ENCODE data around the gene ZNF343. TPM values are rescaled to one million over a fixed set of nuclear protein-coding genes. Genes with fewer than 3 reads are reported as not detected.

The ZNF343 gene
- total RNA-seq, 1 experiment from 2014 or later = 3.4 TPM

- Mint-ChIP-seq H3K27ac (peak overlapping the region in 2 of 3 experiments; percentile 5 to 26; a peak in 1 of 7 replicates), H3K4me1 (peaks cover 23 to 30% of the 10 kb centered on the region in 2 experiments), H3K9me3 (peaks cover 0 to 5% of the 10 kb centered on the region in 2 experiments; a peak in 3 of 5 replicates), H3K27me3 (ENCODE audit: low read depth) (peaks cover 1% of the 10 kb centered on the region; the same call in 1 of the 2 replicates), H3K36me3 (ENCODE audit: insufficient read depth in 1 of 3, low read depth in 3 of 3) (peaks cover 67 to 78% (median 75%) of the 10 kb centered on the region in 3 experiments), H3K4me3 (peak overlapping the region; percentile 71 to 99)
- H3K56ac ChIP-seq (ENCODE audit: insufficient read length, low read depth, low read length) = no peak overlapping the region
- no peak overlapping the region for H2AK5ac ChIP-seq (ENCODE audit: insufficient read length, low read length)
- peaks cover 10% of the 10 kb centered on the region for H3K23me2 ChIP-seq (ENCODE audit: insufficient read length, low read depth, low read length, poor library complexity, severe bottlenecking)
- no peaks in the 10 kb centered on the region for H3K27me3 ChIP-seq (ENCODE audit: insufficient read depth, low read length)
- H3K23ac ChIP-seq (ENCODE audit: insufficient read length, low read depth, low read length) = no peak overlapping the region
- no peak overlapping the region for H3K4me2 ChIP-seq (ENCODE audit: insufficient read depth, insufficient read length, low read length)
- H3K4ac ChIP-seq (ENCODE audit: low read depth, low read length) = no peak overlapping the region
- H3K9me3 ChIP-seq (ENCODE audit: control insufficient read depth, low read depth, low read length) = no peaks in the 10 kb centered on the region
- WGBS (ENCODE audit: extremely low coverage, insufficient read length, low lambda C conversion rate) = no CpG with 5 or more reads among the region's 5 CpGs
- H2BK120ac ChIP-seq (ENCODE audit: low read depth, low read length, poor library complexity, severe bottlenecking) = no peak overlapping the region
- H4K5ac ChIP-seq (ENCODE audit: insufficient read length, low read depth, low read length) = no peak overlapping the region
- DNase-seq = no peak
- TF ChIP-seq, protein P1, sequence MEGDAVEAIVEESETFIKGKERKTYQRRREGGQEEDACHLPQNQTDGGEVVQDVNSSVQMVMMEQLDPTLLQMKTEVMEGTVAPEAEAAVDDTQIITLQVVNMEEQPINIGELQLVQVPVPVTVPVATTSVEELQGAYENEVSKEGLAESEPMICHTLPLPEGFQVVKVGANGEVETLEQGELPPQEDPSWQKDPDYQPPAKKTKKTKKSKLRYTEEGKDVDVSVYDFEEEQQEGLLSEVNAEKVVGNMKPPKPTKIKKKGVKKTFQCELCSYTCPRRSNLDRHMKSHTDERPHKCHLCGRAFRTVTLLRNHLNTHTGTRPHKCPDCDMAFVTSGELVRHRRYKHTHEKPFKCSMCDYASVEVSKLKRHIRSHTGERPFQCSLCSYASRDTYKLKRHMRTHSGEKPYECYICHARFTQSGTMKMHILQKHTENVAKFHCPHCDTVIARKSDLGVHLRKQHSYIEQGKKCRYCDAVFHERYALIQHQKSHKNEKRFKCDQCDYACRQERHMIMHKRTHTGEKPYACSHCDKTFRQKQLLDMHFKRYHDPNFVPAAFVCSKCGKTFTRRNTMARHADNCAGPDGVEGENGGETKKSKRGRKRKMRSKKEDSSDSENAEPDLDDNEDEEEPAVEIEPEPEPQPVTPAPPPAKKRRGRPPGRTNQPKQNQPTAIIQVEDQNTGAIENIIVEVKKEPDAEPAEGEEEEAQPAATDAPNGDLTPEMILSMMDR (conservative IDR thresholded peaks at IDR 0.05) = no peak
- H4K20me1 ChIP-seq (ENCODE audit: control insufficient read depth, insufficient read depth, insufficient read length) = no peaks in the 10 kb centered on the region
- H2AFZ ChIP-seq (ENCODE audit: low read length) = no peak overlapping the region
- no peak overlapping the region for H2BK5ac ChIP-seq (ENCODE audit: insufficient read length, low read length)
- peaks cover 39% of the 10 kb centered on the region for H3K79me2 ChIP-seq (ENCODE audit: insufficient read depth, low read length)
- H2BK15ac ChIP-seq (ENCODE audit: low read depth, low read length) = no peak overlapping the region
- H3K79me1 ChIP-seq (ENCODE audit: insufficient read depth, low read depth, low read length, poor library complexity, severe bottlenecking) = peaks cover 10% of the 10 kb centered on the region
- no peak overlapping the region for H4K91ac ChIP-seq (ENCODE audit: insufficient read length, low read depth, low read length)
- no peak overlapping the region for H3K27ac ChIP-seq (ENCODE audit: insufficient read length, low read depth, low read length)
- H2BK12ac ChIP-seq (ENCODE audit: insufficient read length, low read depth, low read length) = no peak overlapping the region
- no peaks in the 10 kb centered on the region; the same call in 1 of the 2 replicates for H3K4me1 ChIP-seq (ENCODE audit: insufficient read depth, low read length)
- no peak overlapping the region for H3T11ph ChIP-seq (ENCODE audit: low read length)
- no peak overlapping the region for H4K8ac ChIP-seq (replicated peaks; ENCODE audit: insufficient read length, low read depth, low read length)
- H3K14ac ChIP-seq (ENCODE audit: insufficient read depth, low read length) = no peak overlapping the region
- no peak overlapping the region for H3K9ac ChIP-seq (ENCODE audit: extremely low read depth, insufficient read length, low read length)
- H2BK20ac ChIP-seq (ENCODE audit: low read depth, low read length, poor library complexity, severe bottlenecking) = no peak overlapping the region
- H3K18ac ChIP-seq (ENCODE audit: insufficient read length, low read depth, low read length) = no peak overlapping the region
Measured at GRCh38 chr20:2467412-2467811, 41.3 kb downstream of the ZNF343 start.
